NCI-H187 (cell line): ENCODE data around the gene POLR2L.

Source experiments
- DNase-seq, 2 experiments: peaks; one replicate each; lab custom pipeline; 2025; lab: John Stamatoyannopoulos, UW

POLR2L gene

GRCh38 chr11:838441-839279 lies 3.7 kb downstream of the POLR2L start:
- DNase-seq: no peak

DNA sequence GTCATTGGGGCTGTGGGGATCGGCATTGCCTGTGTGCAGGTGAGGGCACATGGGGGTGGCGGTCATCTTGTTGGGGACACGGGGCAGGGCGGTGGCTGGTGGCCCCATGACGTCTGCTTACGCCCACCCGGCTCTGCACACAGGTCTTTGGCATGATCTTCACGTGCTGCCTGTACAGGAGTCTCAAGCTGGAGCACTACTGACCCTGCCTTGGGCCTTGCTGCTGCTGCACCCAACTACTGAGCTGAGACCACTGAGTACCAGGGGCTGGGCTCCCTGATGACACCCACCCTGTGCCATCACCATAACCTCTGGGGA lies 4.4 kb downstream of the POLR2L start:
- DNase-seq: no peak

GRCh38 chr11:837189-837989 lies 4.9 kb downstream of the POLR2L start:
- DNase-seq: no peak

GRCh38 chr11:836700-837099 lies 5.6 kb downstream of the POLR2L start:
- DNase-seq: no peak

- DNase-seq: no peak
These were observed 6.1 kb downstream of the POLR2L start for GRCh38 chr11:836274-836673.

GRCh38 chr11:834371-835316 lies 7.7 kb downstream of the POLR2L start:
- DNase-seq: no peak

DNA sequence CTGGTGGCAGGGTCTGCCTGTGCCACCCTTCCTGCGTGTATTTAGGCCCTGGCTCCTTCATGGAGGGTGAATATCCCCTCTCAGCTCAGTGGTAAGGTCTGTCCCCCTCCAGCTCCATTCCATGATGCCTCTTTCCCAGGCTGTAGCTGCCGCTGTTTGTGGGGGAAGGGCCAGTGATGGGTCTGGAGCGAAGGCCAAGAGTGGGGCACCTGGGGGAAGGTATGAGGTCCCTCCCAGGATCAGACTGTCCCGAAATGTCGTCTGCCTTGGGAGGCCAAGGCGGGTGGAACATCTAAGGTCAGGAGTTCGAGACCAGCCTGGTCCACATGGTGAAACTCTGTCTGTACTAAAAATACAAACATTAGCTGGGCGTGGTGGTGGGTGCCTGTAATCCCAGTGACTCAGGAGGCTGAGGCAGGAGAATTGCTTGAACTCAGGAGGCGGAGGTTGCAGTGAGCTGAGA lies 8.4 kb downstream of the POLR2L start:
- DNase-seq: no peak

- no peak for DNase-seq
These were observed 9.1 kb downstream of the POLR2L start for GRCh38 chr11:833114-833791.

- DNase-seq: no peak
These were observed 9.7 kb downstream of the POLR2L start, which contains the start of gene CD151 for GRCh38 chr11:832529-833113. CD151 (plus strand) TSS chr11:832952; CDS start chr11:836070, 3,118 bp downstream.

GRCh38 chr11:831961-832528 lies 10.3 kb downstream of the POLR2L start:
- no peak for DNase-seq

- DNase-seq: no peak
These were observed 11.0 kb downstream of the POLR2L start for GRCh38 chr11:831118-831864.

DNA sequence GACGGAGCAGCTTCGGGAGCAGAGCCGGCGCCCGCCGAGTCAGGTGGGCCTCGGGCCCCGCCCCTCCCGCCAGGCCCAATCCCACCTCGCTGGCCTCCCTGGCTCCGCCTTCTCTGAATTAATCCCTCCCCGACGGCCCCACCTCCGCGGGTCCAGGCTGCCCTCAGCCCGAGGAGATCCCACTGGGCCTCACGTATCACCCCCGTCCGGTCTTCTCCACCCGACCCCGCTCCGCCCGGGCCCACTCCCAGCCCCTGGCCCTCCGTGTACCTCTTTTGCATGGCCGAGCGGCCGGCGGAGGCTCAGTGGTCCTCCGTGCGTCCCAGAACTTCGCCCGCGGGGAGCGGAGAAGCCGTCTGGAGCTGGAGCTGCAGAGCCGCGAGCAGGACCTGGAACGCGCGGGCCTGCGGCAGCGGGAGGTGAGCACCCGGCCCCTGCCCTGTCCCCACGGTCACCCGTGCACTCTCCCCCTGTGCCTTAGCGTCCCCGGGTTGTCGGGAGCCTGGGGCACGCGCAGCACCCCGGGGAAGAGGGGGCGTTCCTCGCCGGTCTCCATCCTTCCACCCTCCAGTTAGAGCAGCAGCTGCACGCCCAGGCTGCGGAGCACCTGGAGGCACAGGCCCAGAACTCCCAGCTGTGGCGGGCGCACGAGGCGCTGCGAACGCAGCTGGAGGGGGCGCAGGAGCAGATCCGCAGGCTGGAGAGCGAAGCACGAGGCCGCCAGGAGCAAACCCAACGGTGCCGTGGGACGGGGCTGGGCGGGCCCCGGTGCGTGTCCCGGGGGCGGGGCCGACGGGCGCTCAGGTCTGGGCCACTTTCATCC lies 11.8 kb downstream of the POLR2L start:
- peak; percentile 65 to 81 for DNase-seq

- no peak for DNase-seq
These were observed 12.5 kb downstream of the POLR2L start for GRCh38 chr11:829847-830294.

- no peak for DNase-seq
These were observed 13.0 kb downstream of the POLR2L start for GRCh38 chr11:829176-829846.

DNA sequence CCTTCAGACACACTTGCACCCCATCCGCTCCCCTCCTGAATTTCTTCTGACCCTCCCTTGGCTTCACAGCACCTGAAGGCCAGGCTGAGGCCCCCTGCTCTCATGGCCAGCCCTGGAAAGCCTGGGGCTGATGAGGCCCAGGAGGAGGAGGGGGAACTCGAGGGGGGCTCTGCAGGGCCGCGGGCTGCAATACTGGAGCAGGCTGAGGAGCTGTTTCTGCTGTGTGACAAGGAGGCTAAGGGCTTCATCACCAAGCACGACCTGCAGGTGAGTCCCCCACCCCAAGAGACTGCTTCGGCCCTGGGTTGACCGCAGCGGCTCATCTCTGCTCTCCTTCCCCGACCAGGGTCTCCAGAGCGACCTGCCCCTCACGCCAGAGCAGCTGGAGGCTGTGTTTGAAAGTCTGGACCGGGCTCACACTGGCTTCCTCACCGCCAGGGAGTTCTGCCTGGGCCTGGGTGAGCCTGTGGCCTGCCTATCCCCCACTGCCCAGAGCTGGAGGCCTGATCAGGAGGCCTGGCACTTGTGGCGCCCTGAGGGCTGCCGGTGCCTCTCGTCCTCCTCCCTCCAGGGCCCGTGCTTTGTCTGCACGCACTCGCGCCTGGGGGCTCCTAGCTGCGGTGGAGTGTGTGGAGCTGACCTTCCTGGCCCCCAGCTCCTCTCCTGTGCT lies 13.7 kb downstream of the POLR2L start:
- no peak for DNase-seq

GRCh38 chr11:827897-828192 lies 14.5 kb downstream of the POLR2L start, which contains the start of gene CRACR2B:
CRACR2B (plus strand) TSS chr11:827919; CDS start chr11:828608, 689 bp downstream.
- no peak for DNase-seq

- no peak for DNase-seq
These were observed 15.0 kb downstream of the POLR2L start for GRCh38 chr11:827146-827896.
